HepG2 (cell line): ENCODE results near the gene ARHGEF40. TPM values are rescaled to one million over a fixed set of nuclear protein-coding genes. Genes with fewer than 3 reads are reported as not detected.

Experiments used
- GATAD1 ChIP-seq: IDR thresholded peaks from 2 replicates; pipeline ENCODE4 v1.6.1; 2016; ENCODE audit warnings: missing genetic modification reagents, missing compliant biosample characterization
- HINFP ChIP-seq: sonication (generic); formaldehyde crosslinking; IDR thresholded peaks from 2 replicates; pipeline ENCODE4 v1.4.0; 2020; ENCODE audit warnings: low read depth, mild to moderate bottlenecking, missing genetic modification reagents
- HNF4A ChIP-seq: sonication (generic); formaldehyde crosslinking; IDR thresholded peaks from 2 replicates; pipeline ENCODE4 v1.4.0; 2020; ENCODE audit warnings: missing genetic modification reagents
- KDM2A ChIP-seq: sonication (generic); formaldehyde crosslinking; IDR thresholded peaks from 2 replicates; pipeline ENCODE4 v1.4.0; 2020; ENCODE audit warnings: low read depth, missing genetic modification reagents, borderline replicate concordance
- NFE2L2 ChIP-seq: fragments of 150-350 bp; IDR thresholded peaks from 2 replicates; pipeline ENCODE4 v1.6.1; 2014; ENCODE audit warnings: low read length
- NKX3-1 ChIP-seq: sonication (generic); formaldehyde crosslinking; IDR thresholded peaks from 2 replicates; pipeline ENCODE4 v1.5.0; 2020; ENCODE audit warnings: missing genetic modification reagents
- NONO ChIP-seq, 2 experiments: fragments of 450-650 bp in 1 of 2; sonication (generic) in 1 of 2; formaldehyde crosslinking in 1 of 2; IDR thresholded peaks in 1 of 2; conservative IDR thresholded peaks in 1 of 2; 2 replicates each; pipeline versions ENCODE4 v1.6.1 to v1.8.0; 2017 to 2022; ENCODE audit warnings: mild to moderate bottlenecking in 1 of 2, missing genetic modification reagents in 1 of 2, moderate library complexity in 1 of 2
- NR2F1 ChIP-seq, 2 experiments: fragments of 450-650 bp in 1 of 2; formaldehyde crosslinking in 1 of 2; IDR thresholded peaks; 2 replicates each; pipeline versions ENCODE4 v1.5.0 to v1.6.1; 2016 to 2020; ENCODE audit warnings: mild to moderate bottlenecking in 1 of 2, missing compliant biosample characterization in 1 of 2, missing genetic modification reagents in 1 of 2, moderate library complexity in 1 of 2
- SALL2 ChIP-seq: sonication (generic); formaldehyde crosslinking; IDR thresholded peaks from 2 replicates; pipeline ENCODE4 v1.8.1; 2023; ENCODE audit warnings: mild to moderate bottlenecking, missing genetic modification reagents, inconsistent platforms
- SSRP1 ChIP-seq: IDR thresholded peaks from 2 replicates; pipeline ENCODE4 v1.6.1; 2016; ENCODE audit warnings: control low read depth
- TP53 ChIP-seq: sonication (generic); formaldehyde crosslinking; conservative IDR thresholded peaks from 2 replicates; pipeline ENCODE4 v1.4.0; 2020; ENCODE audit warnings: missing genetic modification reagents
- YY1 ChIP-seq: IDR thresholded peaks from 2 replicates; pipeline ENCODE4 v1.6.1; 2011; ENCODE audit warnings: low read length, low read depth, moderate library complexity, mild to moderate bottlenecking; ENCODE audit not compliant: insufficient read depth, insufficient replicate concordance
- ZNF251 ChIP-seq: sonication (generic); formaldehyde crosslinking; IDR thresholded peaks from 2 replicates; pipeline ENCODE4 v1.9.0; 2021; ENCODE audit warnings: mild to moderate bottlenecking, missing genetic modification reagents
- ZNF329 ChIP-seq: sonication (generic); formaldehyde crosslinking; IDR thresholded peaks from 2 replicates; pipeline ENCODE4 v1.9.0; 2021; ENCODE audit warnings: low read depth, mild to moderate bottlenecking, missing genetic modification reagents
- ZNF549 ChIP-seq: sonication (generic); formaldehyde crosslinking; IDR thresholded peaks from 2 replicates; pipeline ENCODE4 v1.5.0; 2020; ENCODE audit warnings: missing genetic modification reagents
- ZNF556 ChIP-seq: sonication (generic); formaldehyde crosslinking; IDR thresholded peaks from 2 replicates; pipeline ENCODE4 v1.4.0; 2020; ENCODE audit warnings: mild to moderate bottlenecking, missing genetic modification reagents, borderline replicate concordance
- ZNF605 ChIP-seq: sonication (generic); formaldehyde crosslinking; IDR thresholded peaks from 2 replicates; pipeline ENCODE4 v1.8.0; 2022; ENCODE audit warnings: mild to moderate bottlenecking, missing genetic modification reagents
- ZNF703 ChIP-seq: sonication (generic); formaldehyde crosslinking; IDR thresholded peaks from 2 replicates; pipeline ENCODE4 v1.5.1; 2020; ENCODE audit warnings: missing genetic modification reagents, mild to moderate bottlenecking, moderate library complexity, borderline replicate concordance
- ZNF746 ChIP-seq: sonication (generic); formaldehyde crosslinking; IDR thresholded peaks from 2 replicates; pipeline ENCODE4 v1.8.0; 2022; ENCODE audit warnings: mild to moderate bottlenecking, missing genetic modification reagents
- ZNF761 ChIP-seq: sonication (generic); formaldehyde crosslinking; conservative IDR thresholded peaks from 2 replicates; pipeline ENCODE4 v1.4.0; 2020; ENCODE audit warnings: mild to moderate bottlenecking, missing genetic modification reagents
- ZNF766 ChIP-seq: sonication (generic); formaldehyde crosslinking; IDR thresholded peaks from 2 replicates; pipeline ENCODE4 v1.5.0; 2020; ENCODE audit warnings: missing genetic modification reagents, borderline replicate concordance
- ZSCAN20 ChIP-seq: sonication (generic); formaldehyde crosslinking; IDR thresholded peaks from 2 replicates; pipeline ENCODE4 v1.4.0; 2020; ENCODE audit warnings: missing genetic modification reagents, mild to moderate bottlenecking, borderline replicate concordance
- ZSCAN21 ChIP-seq: sonication (generic); formaldehyde crosslinking; IDR thresholded peaks from 2 replicates; pipeline ENCODE4 v1.8.0; 2022; ENCODE audit warnings: mild to moderate bottlenecking, missing genetic modification reagents, moderate library complexity, borderline replicate concordance
- ZSCAN29 ChIP-seq: sonication (generic); formaldehyde crosslinking; conservative IDR thresholded peaks from 2 replicates; pipeline ENCODE4 v1.4.0; 2020; ENCODE audit warnings: mild to moderate bottlenecking, missing genetic modification reagents
- polyA plus RNA-seq, 8 experiments: library from polyadenylated mRNA; depleted of rRNA in 3 of 8; stranded (reverse) in 7 of 8; unstranded in 1 of 8; fragments of >200 nt; fragmentation: Illumina TruSeq in 4 of 8; extraction: Trizol in 4 of 8; gene quantifications; 2 replicates each; pipeline versions ENCODE4 v1.2.1 to v1.2.3, GENCODE V29; 2011 to 2016; ENCODE audit warnings: low read depth in 4 of 8, missing spikeins in 1 of 8, mixed read lengths in 1 of 8; ENCODE audit not compliant: insufficient read depth in 1 of 8
- total RNA-seq, 5 experiments: library from RNA; depleted of rRNA; stranded (reverse); fragments of >200 nt; fragmentation: Illumina TruSeq; extraction: Trizol; gene quantifications; 2 replicates each; pipeline ENCODE4 v1.2.3, GENCODE V29; 2016; ENCODE audit warnings: low read depth in 1 of 5

Gene ARHGEF40
- total and polyA plus RNA-seq, 2 of the 13 experiments (the other 11 are each of a cell fraction or from before 2014, with no cell fraction given): 28.1 to 78.1 TPM

- TF ChIP-seq NKX3-1 (CRISPR knock-in tag) (peak; percentile 53; the same call in 1 of the 2 replicates), ZSCAN20 (CRISPR knock-in tag) (peak; percentile 65; the same call in 1 of the 2 replicates), KDM2A (CRISPR knock-in tag) (0 out of 2 replicates have a peak, but pooled peaks have one; percentile 13), ZNF703 (CRISPR knock-in tag) (0 out of 2 replicates have a peak, but pooled peaks have one; percentile 50), YY1 (peak; percentile 69), ZNF549 (CRISPR knock-in tag) (0 out of 2 replicates have a peak, but pooled peaks have one; percentile 53), GATAD1 (peak; percentile 29; the same call in 1 of the 2 replicates), ZNF329 (CRISPR knock-in tag) (no peak), ZNF761 (CRISPR knock-in tag) (peak; percentile 14; the same call in 1 of the 2 replicates), NONO (IDR thresholded peaks at IDR 0.05) (no peak), NONO (CRISPR knock-in tag; conservative IDR thresholded peaks at IDR 0.05) (peak; percentile 63), TP53 (peak; percentile 49; the same call in 1 of the 2 replicates), HINFP (0 out of 2 replicates have a peak, but pooled peaks have one; percentile 17), ZNF746 (CRISPR knock-in tag) (peak; percentile 58; the same call in 1 of the 2 replicates), ZNF766 (CRISPR knock-in tag) (0 out of 2 replicates have a peak, but pooled peaks have one; percentile 41), ZNF605 (CRISPR knock-in tag) (peak; percentile 8; the same call in 1 of the 2 replicates), ZSCAN21 (CRISPR knock-in tag) (0 out of 2 replicates have a peak, but pooled peaks have one; percentile 8), ZNF251 (CRISPR knock-in tag) (0 out of 2 replicates have a peak, but pooled peaks have one; percentile 59), NR2F1 (CRISPR knock-in tag; IDR thresholded peaks at IDR 0.05) (peak in 1 of 2 experiments; percentile 51; a peak in 1 of 4 replicates), NFE2L2 (0 out of 2 replicates have a peak, but pooled peaks have one; percentile 4), SSRP1 (CRISPR knock-in tag) (no peak), SALL2 (CRISPR knock-in tag) (0 out of 2 replicates have a peak, but pooled peaks have one; percentile 70), ZNF556 (CRISPR knock-in tag) (peak; percentile 87), HNF4A (CRISPR knock-in tag) (0 out of 2 replicates have a peak, but pooled peaks have one; percentile 26), ZSCAN29 (CRISPR knock-in tag) (0 out of 2 replicates have a peak, but pooled peaks have one; percentile 46)
Measured at GRCh38 chr14:21070610-21071224, 613 bp downstream of the ARHGEF40 start (continued).
